ENCODE data around the gene KIAA2012.
"Not testable (repeated sequence)": the region's sequence is repeated elsewhere in the genome, so short reads cannot be mapped to it uniquely, and the experiment has no call there.

Gene KIAA2012

DNA sequence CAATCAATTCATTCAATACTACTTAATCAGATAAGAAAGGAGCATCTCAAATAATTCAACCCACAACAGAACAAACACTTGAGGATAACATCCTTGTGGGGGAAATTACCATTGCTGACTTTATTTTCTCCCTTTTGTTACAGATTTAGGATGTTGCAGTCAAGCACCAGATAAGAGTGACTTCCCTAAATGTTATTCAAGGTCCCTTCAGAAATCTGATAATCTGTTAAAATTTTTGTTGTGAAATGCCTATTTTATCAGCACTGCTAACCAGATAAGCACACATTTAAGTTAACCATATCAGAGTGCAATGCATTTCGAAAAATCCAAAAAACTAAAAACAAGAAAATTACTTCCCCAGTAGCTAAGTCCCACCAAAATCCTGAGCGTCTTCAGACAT is 131.8 kb downstream of the KIAA2012 start:
- DNase-seq = no peak

DNA sequence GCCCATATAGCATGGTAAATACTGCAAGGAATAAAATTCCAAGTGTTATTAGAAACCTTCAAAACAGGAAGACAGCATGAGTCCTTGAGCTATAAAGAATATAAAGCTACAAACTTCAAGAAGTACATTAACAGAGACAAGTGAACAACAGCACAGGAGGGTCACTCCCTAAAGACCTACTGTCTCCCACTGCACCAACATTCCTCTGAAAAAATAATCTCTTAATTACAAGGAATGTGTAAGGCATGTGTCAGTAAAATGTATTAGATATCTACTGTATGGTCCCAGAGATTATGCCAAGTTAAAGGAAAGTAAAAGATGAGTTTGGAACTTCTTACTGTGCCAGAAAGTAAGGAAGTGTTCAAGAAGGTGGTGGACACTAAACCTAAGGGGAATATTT is 135.5 kb downstream of the KIAA2012 start:
- DNase-seq = no peak

DNA sequence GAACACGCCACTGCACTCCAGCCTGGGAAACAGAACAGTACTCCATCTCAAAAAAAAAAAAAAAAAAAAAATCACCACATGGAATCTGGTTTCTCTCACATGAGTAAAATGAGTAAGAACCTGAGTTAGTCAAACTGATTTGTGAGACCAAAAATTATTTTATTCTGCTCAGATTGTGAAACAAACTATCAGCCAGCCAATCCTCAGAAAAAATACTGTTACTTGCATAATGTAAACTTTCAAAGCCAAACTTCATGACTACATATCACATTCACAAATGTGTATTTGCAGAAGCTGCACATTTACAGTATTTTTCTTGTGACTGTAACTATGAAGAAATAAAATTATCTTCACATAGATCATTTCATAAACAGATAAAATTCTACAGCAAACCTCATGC is 142.1 kb downstream of the KIAA2012 start:
- DNase-seq = no peak

DNA sequence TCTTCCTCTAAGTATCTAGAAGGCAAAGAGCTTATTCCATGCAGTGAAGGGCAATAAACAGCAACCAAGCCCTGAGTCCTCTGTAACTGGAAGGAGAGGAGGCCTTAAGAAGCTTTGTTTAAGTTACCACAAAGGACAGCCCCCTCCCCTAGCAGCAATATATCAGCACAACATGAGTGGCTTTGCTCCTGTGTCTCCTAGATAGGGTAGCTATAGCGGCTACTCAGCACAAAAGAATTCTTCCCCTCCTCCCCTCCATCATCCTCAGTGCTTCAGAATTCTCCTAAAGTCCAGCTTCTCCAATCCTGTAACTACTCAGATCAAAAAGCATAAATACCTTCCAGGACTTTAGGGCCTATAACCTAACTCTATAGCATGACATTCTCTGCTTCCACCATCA is 148.8 kb downstream of the KIAA2012 start:
- no peak for DNase-seq

GRCh38 chr2:202237787-202238233 is 164.8 kb downstream of the KIAA2012 start:
- DNase-seq = peak; percentile 10

- DNase-seq = peak; percentile 81
Measured at GRCh38 chr2:202238234-202239197, 165.5 kb downstream of the KIAA2012 start, which contains the start of gene SUMO1. Gene SUMO1, minus strand, starts transcription at chr2:202238597. Its CDS starts 146 bp downstream, at chr2:202238451.

- not testable (repeated sequence) for DNase-seq
Measured at GRCh38 chr2:202247710-202248109, 174.7 kb downstream of the KIAA2012 start.

DNA sequence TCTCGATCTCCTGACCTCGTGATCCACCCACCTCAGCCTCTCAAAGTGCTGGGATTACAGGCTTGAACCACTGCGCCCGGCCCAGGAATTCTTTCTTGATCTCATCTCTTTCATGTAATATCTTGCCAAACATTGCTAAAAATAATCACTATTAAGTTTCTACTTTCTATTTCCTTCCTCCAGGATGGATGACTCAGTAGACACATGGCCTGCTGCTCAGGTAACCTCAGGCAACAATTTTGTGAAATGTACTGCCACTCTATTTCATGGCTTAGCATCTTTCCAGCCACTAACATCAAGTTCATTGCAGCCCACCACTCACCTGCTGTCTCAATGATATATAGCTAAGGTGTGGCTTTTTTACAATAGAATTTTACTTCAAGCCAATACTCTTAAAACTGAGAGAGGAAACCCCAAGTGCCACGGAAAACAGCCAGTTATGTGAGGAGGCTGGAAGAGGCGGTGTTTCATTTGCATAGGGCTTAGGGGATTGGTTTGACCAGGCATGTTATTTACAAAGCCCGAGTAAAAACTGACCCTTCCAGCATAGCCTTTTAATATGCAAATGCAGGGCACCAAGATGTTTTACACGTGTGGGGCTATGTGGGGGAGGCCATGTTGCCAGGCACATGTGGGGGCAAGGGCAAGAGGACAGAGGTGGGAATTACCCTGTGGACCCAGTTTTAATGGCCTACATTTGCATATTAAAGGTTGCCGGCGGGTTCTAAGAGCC is 176.6 kb downstream of the KIAA2012 start:
- no peak for DNase-seq

DNA sequence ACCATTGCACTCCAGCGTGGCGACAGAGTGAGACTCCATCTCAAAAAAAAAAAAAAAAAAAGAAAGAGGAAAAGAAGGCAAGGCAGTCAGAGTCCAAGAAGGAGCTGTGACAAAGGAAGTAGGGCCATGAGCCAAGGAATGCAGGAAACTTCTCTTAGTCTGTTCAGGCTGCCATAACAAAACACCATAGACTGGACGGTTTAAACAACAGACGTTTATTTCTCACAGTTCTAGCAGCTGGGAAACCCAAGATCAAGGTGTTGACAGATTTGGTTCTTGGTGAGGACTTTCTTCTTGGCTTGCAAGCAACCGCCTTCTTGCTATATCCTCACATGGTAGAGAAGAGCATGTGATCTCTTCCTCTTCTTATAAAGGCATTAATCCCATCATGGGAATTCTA is 178.4 kb downstream of the KIAA2012 start:
- DNase-seq = no peak

Measured in NCI-H1105 treated with DMSO at 0.1 percent for 48 hours (cell line).